SJSA1 (cell line): ENCODE data around the gene OSBPL10. TPM values are rescaled to one million over a fixed set of nuclear protein-coding genes. Genes with fewer than 3 reads are reported as not detected.

ENCODE experiments used
- DNase-seq, 2 experiments: peaks; one replicate each; pipeline ENCODE4 v3.0.0-alpha.2; 2015 to 2020; ENCODE audit warnings: low spot score in 2 of 2, low read depth in 1 of 2
- H3K27ac ChIP-seq: fragments of 250-450 bp; sonication (Bioruptor Pico); 2 replicates; pipeline ENCODE4 v1.5.1; 2020; ENCODE audit warnings: mild to moderate bottlenecking, moderate library complexity
- H3K27me3 ChIP-seq: fragments of 250-450 bp; sonication (Bioruptor Pico); replicated peaks from 2 replicates; pipeline ENCODE4 v1.5.1; 2020; ENCODE audit warnings: mild to moderate bottlenecking, moderate library complexity
- H3K36me3 ChIP-seq: fragments of 250-450 bp; sonication (Bioruptor Pico); 2 replicates; pipeline ENCODE4 v1.5.1; 2020; ENCODE audit warnings: mild to moderate bottlenecking
- H3K4me1 ChIP-seq: fragments of 250-450 bp; sonication (Bioruptor Pico); replicated peaks from 2 replicates; pipeline ENCODE4 v1.6.1; 2021; ENCODE audit warnings: mild to moderate bottlenecking
- H3K4me3 ChIP-seq: fragments of 250-450 bp; sonication (Bioruptor Pico); 2 replicates; pipeline ENCODE4 v1.5.1; 2020; ENCODE audit warnings: mild to moderate bottlenecking
- H3K9me3 ChIP-seq: fragments of 250-450 bp; sonication (Bioruptor Pico); replicated peaks from 2 replicates; pipeline ENCODE4 v1.5.1; 2020; ENCODE audit warnings: mild to moderate bottlenecking
- total RNA-seq: library from RNA; depleted of rRNA; stranded (reverse); fragments of >200 nt; shearing (Covaris generic); gene quantifications from 2 replicates; pipeline ENCODE4 v1.2.3, GENCODE V29; 2014

Gene OSBPL10
- total RNA-seq, 1 experiment from 2014 or later, result 6.9 TPM

- H3K9me3 ChIP-seq, result no peaks in the 10 kb centered on the region
- no peak for DNase-seq
- H3K36me3 ChIP-seq, result no peaks in the 10 kb centered on the region
- no peak overlapping the region for H3K4me3 ChIP-seq
- H3K27ac ChIP-seq, result no peak overlapping the region
- H3K27me3 ChIP-seq, result no peaks in the 10 kb centered on the region
- 0 out of 2 replicates have a peak, but pooled peaks cover 3% of the 10 kb centered on the region for H3K4me1 ChIP-seq
Observed at GRCh38 chr3:31942446-31942845, 38.6 kb downstream of the OSBPL10 start.

GRCh38 chr3:31937225-31937624, 43.8 kb downstream of the OSBPL10 start:
- Histone ChIP-seq H3K27ac (no peak overlapping the region), H3K27me3 (no peaks in the 10 kb centered on the region), H3K36me3 (no peaks in the 10 kb centered on the region), H3K9me3 (no peaks in the 10 kb centered on the region), H3K4me3 (no peak overlapping the region), H3K4me1 (peaks cover 10% of the 10 kb centered on the region; the same call in 1 of the 2 replicates)
- no peak for DNase-seq

DNA sequence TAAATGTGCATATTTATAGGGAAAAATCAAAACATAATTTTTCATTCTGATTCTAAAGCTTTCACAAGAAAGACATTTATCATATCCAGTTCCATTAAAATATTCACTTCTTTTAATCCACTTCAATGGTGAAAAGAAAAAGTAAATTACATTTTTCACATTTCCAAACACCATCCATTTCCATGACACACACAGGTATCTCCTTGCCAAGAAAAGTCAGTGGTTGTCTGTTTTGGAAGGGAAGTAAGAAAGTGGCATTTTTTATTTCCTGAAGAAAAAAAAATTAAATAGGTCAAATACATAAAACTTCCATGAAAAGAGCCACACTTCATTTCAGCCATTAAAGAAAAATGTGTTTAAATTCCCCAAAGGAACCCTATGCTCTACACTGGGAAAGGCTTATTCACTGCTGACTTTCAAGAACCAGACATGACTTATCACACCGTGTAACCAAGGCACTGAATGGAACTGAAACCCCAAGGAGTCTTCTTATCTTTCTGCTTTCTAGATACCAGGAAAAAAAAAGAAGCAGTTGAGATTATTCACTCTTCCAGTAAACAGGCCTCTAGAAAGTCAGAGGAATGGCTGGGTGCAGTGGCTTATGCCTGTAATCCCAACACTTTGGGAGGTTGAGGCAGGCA, 44.5 kb downstream of the OSBPL10 start:
- no peaks in the 10 kb centered on the region for H3K27me3 ChIP-seq
- no peak overlapping the region for H3K27ac ChIP-seq
- H3K4me3 ChIP-seq, result no peak overlapping the region
- no peak for DNase-seq
- no peaks in the 10 kb centered on the region for H3K36me3 ChIP-seq
- H3K9me3 ChIP-seq, result no peaks in the 10 kb centered on the region
- peaks cover 10% of the 10 kb centered on the region; the same call in 1 of the 2 replicates for H3K4me1 ChIP-seq

- Histone ChIP-seq H3K9me3 (no peaks in the 10 kb centered on the region), H3K36me3 (no peaks in the 10 kb centered on the region), H3K27me3 (no peaks in the 10 kb centered on the region), H3K4me1 (peaks cover 7% of the 10 kb centered on the region; the same call in 1 of the 2 replicates), H3K27ac (no peak overlapping the region), H3K4me3 (no peak overlapping the region)
- no peak for DNase-seq
Observed at GRCh38 chr3:31934866-31935265, 46.2 kb downstream of the OSBPL10 start.

- DNase-seq, result peak; percentile 33 to 41
- no peak overlapping the region for H3K4me3 ChIP-seq
- no peak overlapping the region for H3K27ac ChIP-seq
- peaks cover 7% of the 10 kb centered on the region; the same call in 1 of the 2 replicates for H3K4me1 ChIP-seq
- H3K27me3 ChIP-seq, result no peaks in the 10 kb centered on the region
- no peaks in the 10 kb centered on the region for H3K36me3 ChIP-seq
- no peaks in the 10 kb centered on the region for H3K9me3 ChIP-seq
Observed at GRCh38 chr3:31934018-31934417, 47.0 kb downstream of the OSBPL10 start.

DNA sequence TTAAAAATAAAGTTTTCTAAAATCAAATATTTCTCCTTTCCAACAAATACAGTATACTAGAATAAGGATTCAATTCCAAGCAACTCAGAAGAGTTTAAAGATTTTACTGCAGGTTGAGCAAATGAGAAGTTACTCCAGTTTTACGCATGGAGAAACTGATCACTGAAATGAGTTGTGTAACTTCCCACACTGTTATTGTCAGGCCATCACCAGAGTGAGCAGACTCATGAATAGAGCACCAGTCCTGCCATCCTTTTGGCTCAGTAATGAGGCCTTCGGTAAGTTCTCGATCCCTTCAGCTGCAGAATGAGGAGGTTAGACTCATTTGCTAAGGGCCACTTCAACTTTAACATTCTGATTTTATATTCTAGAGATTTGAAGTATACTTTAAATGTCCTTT, 48.1 kb downstream of the OSBPL10 start:
- Histone ChIP-seq H3K36me3 (no peaks in the 10 kb centered on the region), H3K27ac (no peak overlapping the region), H3K27me3 (no peaks in the 10 kb centered on the region), H3K4me1 (peaks cover 7% of the 10 kb centered on the region; the same call in 1 of the 2 replicates), H3K4me3 (no peak overlapping the region), H3K9me3 (no peaks in the 10 kb centered on the region)
- DNase-seq, result no peak

DNA sequence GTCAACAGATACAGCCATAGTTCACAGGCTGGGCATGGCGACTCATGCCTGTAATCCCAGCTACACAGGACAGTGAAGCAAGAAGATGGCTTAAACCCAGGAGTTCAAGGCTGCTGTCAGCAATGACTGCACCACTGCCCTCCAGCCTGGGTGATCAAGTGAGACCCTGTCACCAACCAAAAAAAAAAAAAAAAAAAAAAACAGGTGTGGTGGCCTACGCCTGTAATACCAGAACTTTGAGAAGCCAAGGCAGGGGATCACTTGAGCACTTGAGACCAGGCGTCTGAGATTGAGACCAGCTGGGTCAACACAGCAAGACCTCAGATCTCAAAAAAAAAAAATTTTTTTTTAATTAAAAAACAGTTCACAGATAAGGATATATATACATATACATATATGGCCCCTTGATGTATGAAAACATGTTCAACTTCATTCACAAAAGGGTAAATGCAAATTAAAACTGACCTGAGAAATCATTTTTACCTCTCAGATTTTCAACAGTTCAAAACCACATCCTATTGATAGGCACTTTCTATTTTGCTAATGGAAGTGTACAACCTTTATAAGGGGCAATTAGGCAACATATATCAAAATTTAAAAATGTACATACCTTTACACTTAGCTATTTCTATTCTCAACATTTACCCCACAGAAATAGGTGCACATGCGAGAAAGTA, 51.1 kb downstream of the OSBPL10 start:
- no peaks in the 10 kb centered on the region for H3K27me3 ChIP-seq
- peaks cover 7% of the 10 kb centered on the region; the same call in 1 of the 2 replicates for H3K4me1 ChIP-seq
- H3K27ac ChIP-seq, result no peak overlapping the region
- H3K4me3 ChIP-seq, result no peak overlapping the region
- H3K9me3 ChIP-seq, result no peaks in the 10 kb centered on the region
- no peak for DNase-seq
- no peaks in the 10 kb centered on the region for H3K36me3 ChIP-seq

DNA sequence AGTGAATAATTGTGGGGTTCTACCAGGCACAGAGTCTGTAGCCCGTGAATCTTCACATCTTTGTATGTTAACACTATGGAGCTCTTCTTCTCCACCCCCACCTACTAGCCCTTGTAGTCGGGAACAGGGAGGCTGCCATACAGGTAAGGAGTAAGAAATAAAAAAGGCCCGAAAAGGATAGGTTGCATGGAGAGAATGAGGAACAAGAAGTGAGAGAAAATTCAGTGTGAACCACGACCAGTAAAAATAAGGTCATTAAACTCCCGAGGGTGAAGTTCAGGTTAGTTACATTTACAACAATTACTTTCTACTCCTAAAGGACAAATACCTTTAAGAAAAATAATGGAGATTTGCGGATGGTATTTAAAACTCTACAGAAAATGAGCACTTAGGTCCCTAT, 53.3 kb downstream of the OSBPL10 start:
- no peak overlapping the region for H3K4me3 ChIP-seq
- no peaks in the 10 kb centered on the region for H3K36me3 ChIP-seq
- H3K4me1 ChIP-seq, result no peaks in the 10 kb centered on the region; the same call in 1 of the 2 replicates
- H3K9me3 ChIP-seq, result no peaks in the 10 kb centered on the region
- no peak for DNase-seq
- no peaks in the 10 kb centered on the region for H3K27me3 ChIP-seq
- H3K27ac ChIP-seq, result no peak overlapping the region

- Histone ChIP-seq H3K4me3 (no peak overlapping the region), H3K4me1 (no peaks in the 10 kb centered on the region; the same call in 1 of the 2 replicates), H3K9me3 (no peaks in the 10 kb centered on the region), H3K27ac (no peak overlapping the region), H3K27me3 (no peaks in the 10 kb centered on the region), H3K36me3 (no peaks in the 10 kb centered on the region)
- no peak for DNase-seq
Observed at GRCh38 chr3:31926543-31926942, 54.5 kb downstream of the OSBPL10 start.

GRCh38 chr3:31925271-31925630, 55.8 kb downstream of the OSBPL10 start:
- H3K4me3 ChIP-seq, result no peak overlapping the region

GRCh38 chr3:31924610-31925270, 56.3 kb downstream of the OSBPL10 start:
- no peak for DNase-seq
- no peak overlapping the region for H3K4me3 ChIP-seq
- H3K36me3 ChIP-seq, result no peaks in the 10 kb centered on the region
- H3K4me1 ChIP-seq, result no peaks in the 10 kb centered on the region; the same call in 1 of the 2 replicates
- H3K27ac ChIP-seq, result no peak overlapping the region
- no peaks in the 10 kb centered on the region; the same call in 1 of the 2 replicates for H3K9me3 ChIP-seq
- H3K27me3 ChIP-seq, result no peaks in the 10 kb centered on the region

More at GRCh38 chr3:31925271-31925630, 55.8 kb downstream of the OSBPL10 start:
- H3K36me3 ChIP-seq, result no peaks in the 10 kb centered on the region
- no peaks in the 10 kb centered on the region; the same call in 1 of the 2 replicates for H3K4me1 ChIP-seq
- DNase-seq, result no peak
- no peaks in the 10 kb centered on the region for H3K27me3 ChIP-seq
- no peak overlapping the region for H3K27ac ChIP-seq
- no peaks in the 10 kb centered on the region; the same call in 1 of the 2 replicates for H3K9me3 ChIP-seq

DNA sequence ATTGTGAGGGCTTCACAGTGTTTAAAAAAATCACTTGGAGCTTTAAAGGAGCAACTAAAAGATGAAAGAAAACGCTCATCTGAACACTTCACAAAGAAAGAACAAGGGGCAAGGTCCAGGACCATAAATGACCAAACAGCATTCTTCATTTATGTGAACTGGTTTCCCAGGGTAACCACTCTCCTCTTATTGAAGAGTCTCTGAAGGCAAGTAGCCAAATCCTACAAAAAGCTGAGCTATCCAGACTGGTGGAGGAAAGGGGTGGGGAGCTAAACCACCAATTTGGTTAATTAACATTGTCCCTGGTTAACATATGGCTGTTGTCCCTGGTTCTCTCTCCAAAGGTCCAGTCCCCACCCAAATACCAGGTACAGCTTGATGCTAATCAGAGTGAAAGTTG, 58.1 kb downstream of the OSBPL10 start:
- no peak for DNase-seq
- no peaks in the 10 kb centered on the region; the same call in 1 of the 2 replicates for H3K9me3 ChIP-seq
- peaks cover 3% of the 10 kb centered on the region for H3K4me1 ChIP-seq

DNA sequence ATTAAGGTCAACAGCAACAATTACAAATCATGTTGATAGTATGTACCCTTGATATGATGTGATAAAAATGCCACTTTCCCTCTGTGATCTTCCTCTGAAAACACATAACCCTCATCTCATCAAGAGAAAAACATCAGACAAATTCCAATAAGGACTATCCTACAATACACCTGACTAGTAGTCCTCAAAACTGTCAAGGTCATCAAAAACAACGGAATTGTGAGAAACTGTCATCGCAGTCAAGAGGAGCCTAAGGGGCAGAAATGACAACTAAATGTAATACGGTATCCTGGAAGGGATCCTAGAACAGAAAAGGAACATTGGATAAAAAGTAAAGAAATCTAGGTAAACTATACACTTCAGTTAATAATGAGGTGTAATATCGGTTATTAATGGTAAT, 59.2 kb downstream of the OSBPL10 start:
- Histone ChIP-seq H3K36me3 (no peaks in the 10 kb centered on the region), H3K27me3 (no peaks in the 10 kb centered on the region), H3K9me3 (no peaks in the 10 kb centered on the region; the same call in 1 of the 2 replicates), H3K4me1 (peaks cover 7% of the 10 kb centered on the region), H3K4me3 (no peak overlapping the region), H3K27ac (no peak overlapping the region)
- DNase-seq, result no peak

More for the DNA sequence above, 58.1 kb downstream of the OSBPL10 start:
- Histone ChIP-seq H3K27me3 (no peaks in the 10 kb centered on the region), H3K4me3 (no peak overlapping the region), H3K27ac (no peak overlapping the region), H3K36me3 (no peaks in the 10 kb centered on the region)

DNA sequence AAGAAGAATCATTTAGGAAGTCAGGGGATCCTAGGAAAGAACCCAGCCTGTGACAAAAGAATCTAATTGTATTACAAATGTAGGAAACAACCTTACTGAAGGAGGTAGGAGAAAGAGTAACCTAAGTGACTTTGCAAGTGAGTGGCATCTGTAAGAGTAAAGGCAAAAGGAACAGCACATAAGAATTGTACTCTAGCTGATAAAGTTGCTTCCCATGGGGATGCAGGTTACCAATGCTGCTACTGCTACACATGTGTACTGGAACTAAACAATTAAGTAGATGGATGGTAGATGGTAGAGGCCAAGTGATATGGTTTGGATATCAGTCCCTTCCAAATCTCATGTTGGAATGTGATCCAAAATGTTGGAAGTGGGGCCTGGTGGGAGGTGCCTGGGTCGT, 60.8 kb downstream of the OSBPL10 start:
- no peak overlapping the region for H3K4me3 ChIP-seq
- H3K36me3 ChIP-seq, result no peaks in the 10 kb centered on the region
- no peaks in the 10 kb centered on the region; the same call in 1 of the 2 replicates for H3K9me3 ChIP-seq
- no peaks in the 10 kb centered on the region for H3K27me3 ChIP-seq
- H3K27ac ChIP-seq, result no peak overlapping the region
- DNase-seq, result no peak
- peaks cover 7% of the 10 kb centered on the region for H3K4me1 ChIP-seq
